Thyroid gland (tissue), 4 donors: ENCODE measurements around the gene FAM53B. TPM values are rescaled to one million over a fixed set of nuclear protein-coding genes. Genes with fewer than 3 reads are reported as not detected.

Experiments used
- DNase-seq, 2 donors: peaks; one replicate each; pipeline ENCODE4 v3.0.0-alpha.2; 2019
- H3K27ac ChIP-seq, 3 donors: fragments of 200-600 bp; sonication (generic); 1 replicate in 2 of 3; 2 replicates in 1 of 3; pipeline ENCODE4 v1.5.1; 2016 to 2019; ENCODE audit warnings: mild to moderate bottlenecking in 1 of 3, moderate library complexity in 1 of 3
- H3K27me3 ChIP-seq: fragments of 200-600 bp; sonication (generic); one replicate; pipeline ENCODE4 v1.5.1; 2019
- H3K36me3 ChIP-seq, 2 donors: fragments of 200-600 bp; sonication (generic); one replicate each; pipeline ENCODE4 v1.5.1; 2016 to 2019
- H3K4me1 ChIP-seq, 2 donors: fragments of 200-600 bp; sonication (generic); one replicate each; pipeline ENCODE4 v1.5.1; 2017 to 2019
- H3K4me3 ChIP-seq, 3 donors: fragments of 200-600 bp; sonication (generic); replicated peaks in 1 of 3; 1 replicate in 2 of 3; 2 replicates in 1 of 3; pipeline ENCODE4 v1.5.1; 2016; ENCODE audit warnings: mild to moderate bottlenecking in 1 of 3
- H3K9me3 ChIP-seq: fragments of 200-600 bp; sonication (generic); one replicate; pipeline ENCODE4 v1.5.1; 2017
- POLR2A ChIP-seq, 2 donors: fragments of 450-650 bp; IDR thresholded peaks; one replicate each; pipeline ENCODE4 v1.6.1; 2017; ENCODE audit warnings: antibody characterized with exemption in 2 of 2, mild to moderate bottlenecking in 2 of 2, moderate library complexity in 1 of 2
- WGBS, 2 donors: methylation state at CpG; one replicate each; pipeline ENCODE4 v1.1.5; 2017; 5-methylcytosine and 5-hydroxymethylcytosine counted together
- intact Hi-C: fragments of 100-400 bp; cut with DNase I; formaldehyde crosslinking; loops from one replicate; pipeline ENCODE4 v1.15.1; 2023
- total RNA-seq, 4 donors: library from RNA; depleted of rRNA; stranded (reverse); fragments of >200 nt; gene quantifications; one replicate each; pipeline ENCODE4 v1.2.3, GENCODE V29; 2016
- TF ChIP-seq, protein P1 (sequence below), 6 experiments: fragments of 200-600 bp in 3 of 6; fragments of 450-650 bp in 3 of 6; sonication (generic) in 3 of 6; IDR thresholded peaks; one replicate each; pipeline ENCODE4 v1.5.1; 2016 to 2019; ENCODE audit warnings: antibody characterized with exemption in 6 of 6, mild to moderate bottlenecking in 2 of 6, inconsistent platforms in 1 of 6, moderate library complexity in 1 of 6

Gene FAM53B
- total RNA-seq, 4 donors from 2014 or later, result 37.6 to 96.3 (median 80.4) TPM

DNA sequence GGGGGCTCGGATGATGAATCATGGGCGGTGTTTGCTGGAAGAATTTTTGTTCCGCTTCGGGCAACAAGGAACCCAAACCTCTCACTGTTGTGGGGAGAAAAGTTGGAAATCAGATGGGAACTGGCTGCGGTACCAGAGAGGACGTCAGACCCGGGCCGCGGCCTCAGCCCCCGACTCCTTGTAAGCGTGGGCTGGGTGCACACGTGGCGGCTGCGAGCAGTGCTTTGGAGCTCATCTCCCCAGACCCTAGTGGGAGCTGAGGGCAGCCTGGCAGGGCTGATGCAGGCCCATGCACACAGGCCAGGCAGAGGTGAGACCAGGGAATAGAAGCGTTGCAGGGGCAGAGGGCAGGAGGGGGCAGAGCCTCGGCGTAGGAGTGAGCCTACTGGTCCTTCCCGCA, 136.5 kb downstream of the FAM53B start:
- TF ChIP-seq, protein P1, sequence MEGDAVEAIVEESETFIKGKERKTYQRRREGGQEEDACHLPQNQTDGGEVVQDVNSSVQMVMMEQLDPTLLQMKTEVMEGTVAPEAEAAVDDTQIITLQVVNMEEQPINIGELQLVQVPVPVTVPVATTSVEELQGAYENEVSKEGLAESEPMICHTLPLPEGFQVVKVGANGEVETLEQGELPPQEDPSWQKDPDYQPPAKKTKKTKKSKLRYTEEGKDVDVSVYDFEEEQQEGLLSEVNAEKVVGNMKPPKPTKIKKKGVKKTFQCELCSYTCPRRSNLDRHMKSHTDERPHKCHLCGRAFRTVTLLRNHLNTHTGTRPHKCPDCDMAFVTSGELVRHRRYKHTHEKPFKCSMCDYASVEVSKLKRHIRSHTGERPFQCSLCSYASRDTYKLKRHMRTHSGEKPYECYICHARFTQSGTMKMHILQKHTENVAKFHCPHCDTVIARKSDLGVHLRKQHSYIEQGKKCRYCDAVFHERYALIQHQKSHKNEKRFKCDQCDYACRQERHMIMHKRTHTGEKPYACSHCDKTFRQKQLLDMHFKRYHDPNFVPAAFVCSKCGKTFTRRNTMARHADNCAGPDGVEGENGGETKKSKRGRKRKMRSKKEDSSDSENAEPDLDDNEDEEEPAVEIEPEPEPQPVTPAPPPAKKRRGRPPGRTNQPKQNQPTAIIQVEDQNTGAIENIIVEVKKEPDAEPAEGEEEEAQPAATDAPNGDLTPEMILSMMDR (IDR thresholded peaks at IDR 0.05), result no peak
- no peak for TF ChIP-seq POLR2A (IDR thresholded peaks at IDR 0.05)
- Histone ChIP-seq H3K4me1 (peaks cover 16 to 52% of the 10 kb centered on the region in 2 donors), H3K27ac (no peak overlapping the region), H3K27me3 (no peaks in the 10 kb centered on the region), H3K36me3 (no peaks in the 10 kb centered on the region), H3K4me3 (no peak overlapping the region), H3K9me3 (no peaks in the 10 kb centered on the region)
- intact Hi-C loops, result no loop called here
- WGBS, 2 donors, result 91% methylated on average over 12 to 18 of the region's 18 CpGs
- DNase-seq, result no peak

DNA sequence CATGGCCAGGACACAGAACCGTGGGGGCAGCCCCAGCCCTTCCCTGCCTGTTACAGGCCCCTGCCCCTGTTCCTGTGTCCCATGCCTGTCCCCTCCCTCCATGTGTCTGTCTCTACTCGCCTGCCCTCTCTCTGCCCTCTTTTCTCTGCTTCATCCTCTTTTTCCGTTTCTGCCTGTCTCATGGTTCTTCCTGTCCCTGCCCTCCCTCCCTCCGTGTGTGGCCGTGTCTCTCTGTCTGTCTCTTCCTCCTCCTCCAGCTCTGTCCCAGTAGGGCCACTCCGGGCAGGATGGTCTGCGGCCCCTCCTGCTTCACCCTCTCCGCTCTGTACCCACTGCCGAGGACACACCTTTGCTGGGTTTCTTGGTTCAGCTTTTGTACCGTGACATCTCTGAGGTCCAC, 137.4 kb downstream of the FAM53B start:
- Histone ChIP-seq H3K36me3 (no peaks in the 10 kb centered on the region), H3K27ac (no peak overlapping the region), H3K4me1 (peaks cover 8 to 44% of the 10 kb centered on the region in 2 donors), H3K9me3 (no peaks in the 10 kb centered on the region), H3K4me3 (no peak overlapping the region), H3K27me3 (no peaks in the 10 kb centered on the region)
- TF ChIP-seq, protein P1 (IDR thresholded peaks at IDR 0.05), result no peak
- TF ChIP-seq POLR2A (IDR thresholded peaks at IDR 0.05), result no peak
- DNase-seq, result no peak
- intact Hi-C loops, result no loop called here
- WGBS, 2 donors, result 44 to 56% methylated on average over 10 of the region's 10 CpGs

DNA sequence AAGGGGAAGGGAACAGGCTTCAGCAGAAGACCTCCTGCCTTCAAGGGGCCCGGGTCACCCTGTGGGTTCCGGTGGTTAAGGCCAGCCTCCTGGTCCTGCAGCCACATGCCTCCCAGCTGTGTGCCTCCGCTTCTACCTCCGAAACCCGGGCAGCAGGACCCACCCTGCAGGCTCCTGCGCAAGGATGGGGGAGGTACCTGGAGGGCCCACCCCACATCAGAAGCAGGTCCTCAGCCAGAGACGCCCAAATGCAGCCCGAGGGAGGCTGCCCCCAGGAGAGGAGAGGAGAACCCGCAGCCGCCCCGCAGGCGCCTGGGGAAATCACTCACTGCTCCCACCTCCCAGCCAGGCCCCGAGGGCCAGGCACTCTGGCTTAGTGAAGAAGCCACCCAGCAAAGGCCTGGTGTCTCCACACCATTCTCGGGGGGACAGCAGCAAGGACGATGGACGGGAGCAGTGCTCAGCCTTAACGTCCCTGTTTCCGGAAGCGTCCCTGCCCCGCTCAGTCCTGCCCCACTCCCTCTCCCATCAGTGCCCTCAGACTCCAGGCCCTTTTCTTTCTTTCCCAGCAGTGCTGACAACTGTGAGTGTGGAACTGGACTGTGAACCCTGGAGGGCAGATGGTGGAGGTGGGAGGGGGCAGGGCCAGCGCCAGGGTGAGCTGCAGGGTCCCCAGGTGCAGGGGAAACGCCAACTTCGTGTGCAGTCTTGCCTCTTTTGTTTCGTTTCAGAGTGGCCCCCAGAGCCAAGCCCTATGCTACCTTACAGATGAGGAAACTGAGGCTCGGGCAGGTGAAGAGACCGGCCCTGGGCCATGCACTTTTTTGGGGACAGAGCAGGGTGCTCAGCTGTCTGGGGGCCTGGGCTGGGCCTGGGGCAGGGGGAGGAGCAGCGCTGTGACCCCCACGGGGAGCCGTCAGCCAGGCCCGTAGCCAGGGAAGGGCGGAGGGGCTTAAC, 138.0 kb downstream of the FAM53B start:
- no peak overlapping the region for H3K27ac ChIP-seq
- DNase-seq, result no peak
- no peaks in the 10 kb centered on the region for H3K36me3 ChIP-seq
- intact Hi-C loops, result no loop called here
- no peak overlapping the region for H3K4me3 ChIP-seq
- 75 to 84% methylated on average over 18 to 19 of the region's 31 CpGs for WGBS, 2 donors
- H3K27me3 ChIP-seq, result no peaks in the 10 kb centered on the region
- TF ChIP-seq POLR2A (IDR thresholded peaks at IDR 0.05), result no peak
- TF ChIP-seq, protein P1 (IDR thresholded peaks at IDR 0.05), result no peak
- no peaks in the 10 kb centered on the region for H3K9me3 ChIP-seq
- H3K4me1 ChIP-seq, result peaks cover 5 to 37% of the 10 kb centered on the region in 2 donors

DNA sequence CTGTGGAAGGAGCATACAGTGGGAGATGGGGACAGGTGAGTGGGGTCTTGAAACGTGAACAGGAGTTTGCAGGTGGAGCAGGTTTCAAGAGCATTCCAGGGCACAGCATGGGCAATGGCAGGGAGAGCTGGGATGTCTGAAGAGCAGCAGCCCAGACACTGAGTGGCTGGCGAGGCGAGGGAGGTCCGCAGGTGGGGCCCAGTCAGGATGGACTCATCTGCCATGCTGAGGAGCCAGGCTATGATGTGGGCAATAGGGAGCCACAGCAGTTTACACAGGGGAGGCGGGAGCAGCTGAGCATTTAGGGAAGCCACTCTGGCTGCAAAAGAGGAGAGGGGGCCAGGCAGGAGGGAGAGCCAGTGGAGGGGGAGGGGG, 138.7 kb downstream of the FAM53B start:
- WGBS, 2 donors, result 69 to 86% methylated on average over 5 of the region's 5 CpGs
- DNase-seq, result peak in 1 of 2 donors; percentile 26
- H3K27me3 ChIP-seq, result no peaks in the 10 kb centered on the region
- H3K4me1 ChIP-seq, result peaks cover 5 to 35% of the 10 kb centered on the region in 2 donors
- TF ChIP-seq, protein P1 (IDR thresholded peaks at IDR 0.05), result no peak
- TF ChIP-seq POLR2A (IDR thresholded peaks at IDR 0.05), result no peak
- H3K9me3 ChIP-seq, result no peaks in the 10 kb centered on the region
- H3K4me3 ChIP-seq, result no peak overlapping the region
- intact Hi-C loops, result no loop called here
- no peaks in the 10 kb centered on the region for H3K36me3 ChIP-seq
- no peak overlapping the region for H3K27ac ChIP-seq

DNA sequence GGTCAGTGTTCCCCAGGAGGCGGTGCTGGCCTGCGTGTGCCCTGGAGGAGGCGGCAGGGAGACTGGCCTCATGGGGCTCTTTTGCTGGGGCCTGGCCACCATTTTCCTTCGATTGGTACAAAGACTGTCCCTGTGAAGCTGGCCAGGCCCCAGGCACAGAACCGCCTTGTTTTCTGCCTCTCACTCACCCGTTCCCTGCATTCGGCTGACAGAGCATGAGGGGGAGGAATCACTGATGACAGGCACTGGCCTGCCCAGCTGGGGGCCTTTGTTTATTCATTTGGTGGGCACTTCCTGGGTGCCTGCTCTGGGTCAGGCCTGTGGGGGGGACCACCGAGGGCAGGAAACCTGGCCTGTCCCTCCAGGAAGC, 139.2 kb downstream of the FAM53B start:
- TF ChIP-seq, protein P1 (IDR thresholded peaks at IDR 0.05), result no peak
- no peak for TF ChIP-seq POLR2A (IDR thresholded peaks at IDR 0.05)
- intact Hi-C loops, result no loop called here

More for the DNA sequence above, 139.2 kb downstream of the FAM53B start:
- no peaks in the 10 kb centered on the region for H3K9me3 ChIP-seq
- DNase-seq, result peak in 1 of 2 donors; percentile 6
- H3K4me3 ChIP-seq, result no peak overlapping the region
- no peaks in the 10 kb centered on the region for H3K36me3 ChIP-seq
- peak overlapping the region in 2 of 3 donors; percentile 30 to 53 for H3K27ac ChIP-seq
- 78 to 82% methylated on average over 5 to 7 of the region's 8 CpGs for WGBS, 2 donors
- H3K4me1 ChIP-seq, result peaks cover 5 to 35% of the 10 kb centered on the region in 2 donors
- H3K27me3 ChIP-seq, result no peaks in the 10 kb centered on the region
